NCI-H146 (cell line): ENCODE data around the gene AMPH.
"Not testable (repeated sequence)": the region's sequence is repeated elsewhere in the genome, so short reads cannot be mapped to it uniquely, and the experiment has no call there.

Experiments
- DNase-seq: peaks from one replicate; lab custom pipeline; 2025; lab: John Stamatoyannopoulos, UW

The AMPH gene

DNA sequence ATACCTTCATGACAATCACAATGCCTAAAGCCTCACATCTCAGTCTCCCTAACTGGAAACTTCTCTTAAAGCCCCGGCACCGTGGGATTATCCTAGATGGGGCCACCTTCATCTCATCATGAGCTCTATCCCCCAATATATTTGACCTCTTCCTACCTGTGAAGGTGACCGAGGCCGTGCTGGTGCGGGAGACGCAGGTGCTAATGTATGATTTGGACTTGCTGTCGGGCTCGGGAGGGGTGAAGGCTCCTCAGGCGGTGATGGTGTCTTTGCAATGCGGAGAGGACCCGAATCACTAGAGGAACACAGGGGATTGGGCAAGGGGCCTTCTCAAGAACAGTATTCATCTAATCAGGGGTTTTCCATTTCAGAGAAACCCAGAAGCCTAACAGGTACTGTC is 168.4 kb downstream of the AMPH start:
- DNase-seq = no peak

DNA sequence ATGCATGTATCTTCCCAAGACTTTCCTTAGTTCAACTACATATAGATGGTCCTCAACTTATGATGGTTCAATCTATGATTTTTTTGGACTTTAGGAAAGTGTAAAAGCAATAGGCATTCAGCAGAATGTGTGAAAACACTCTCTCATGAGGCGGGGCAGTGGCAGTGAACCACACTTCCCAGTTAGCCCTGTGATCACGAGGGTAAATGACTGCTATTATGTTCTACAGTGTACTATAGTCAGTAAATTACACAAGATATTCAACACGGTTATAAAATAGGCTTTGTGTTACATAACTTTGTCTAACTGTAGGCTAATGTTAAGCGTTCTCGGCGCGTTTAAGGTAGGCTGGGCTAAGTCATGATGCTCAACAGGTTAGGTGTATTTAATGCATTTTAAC is 169.3 kb downstream of the AMPH start:
- no peak for DNase-seq

DNA sequence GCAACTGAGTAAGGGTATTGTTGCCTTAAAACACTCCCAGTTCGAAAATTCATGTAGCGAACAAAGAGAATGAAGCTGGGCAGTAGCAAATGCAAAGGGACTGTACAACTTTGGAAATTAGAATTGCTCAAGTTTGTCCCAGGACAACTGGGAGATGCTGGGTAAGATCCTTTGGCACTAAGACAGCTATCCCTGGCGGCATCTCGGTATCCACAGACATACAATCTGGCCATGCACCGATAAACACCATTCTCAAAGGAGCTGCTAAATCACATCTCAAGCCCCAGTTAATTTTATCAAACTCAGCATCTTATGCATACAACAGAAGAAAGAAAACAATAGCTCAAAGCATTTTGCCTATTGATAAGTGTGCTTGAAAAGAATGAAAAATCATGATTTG is 177.3 kb downstream of the AMPH start:
- DNase-seq = no peak

DNA sequence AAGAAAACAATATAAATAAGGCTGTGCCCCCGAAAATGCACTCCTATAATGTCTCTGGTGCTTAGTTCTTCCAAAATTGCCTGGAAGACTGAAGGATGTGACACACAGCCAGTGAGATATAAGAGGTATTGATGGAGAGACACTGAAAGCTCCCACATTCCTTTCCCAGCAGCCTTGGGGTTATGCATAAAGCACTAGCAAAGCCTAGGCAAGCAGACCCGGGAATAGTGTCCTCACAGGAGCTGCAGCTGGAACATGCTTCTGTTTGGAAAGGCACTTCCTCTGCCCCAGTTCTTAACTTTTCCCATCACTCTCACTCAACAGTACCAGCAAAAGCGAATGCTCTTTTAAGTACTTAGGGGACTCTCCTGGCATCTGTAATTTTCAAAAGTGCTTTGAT is 178.0 kb downstream of the AMPH start:
- DNase-seq = no peak

DNA sequence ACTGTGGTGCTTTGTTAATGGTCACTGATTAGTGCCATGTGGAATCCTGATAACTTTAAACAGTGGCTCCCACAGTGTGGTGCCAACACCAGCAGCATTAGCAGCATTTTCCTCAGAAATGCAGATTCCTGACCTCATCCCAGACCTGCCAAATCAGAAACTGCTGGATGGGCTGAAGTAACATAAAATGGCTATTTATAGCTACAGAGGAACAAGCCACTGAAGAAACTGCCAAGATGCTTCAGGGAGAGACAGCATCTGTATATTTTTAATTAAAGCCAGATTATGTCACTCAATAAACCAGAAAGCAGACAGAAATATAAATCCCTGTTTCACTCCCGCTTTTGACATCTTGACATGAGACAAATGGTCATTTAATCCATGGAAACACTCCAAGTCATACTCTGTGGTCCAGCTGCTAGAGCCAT is 178.5 kb downstream of the AMPH start:
- no peak for DNase-seq

DNA sequence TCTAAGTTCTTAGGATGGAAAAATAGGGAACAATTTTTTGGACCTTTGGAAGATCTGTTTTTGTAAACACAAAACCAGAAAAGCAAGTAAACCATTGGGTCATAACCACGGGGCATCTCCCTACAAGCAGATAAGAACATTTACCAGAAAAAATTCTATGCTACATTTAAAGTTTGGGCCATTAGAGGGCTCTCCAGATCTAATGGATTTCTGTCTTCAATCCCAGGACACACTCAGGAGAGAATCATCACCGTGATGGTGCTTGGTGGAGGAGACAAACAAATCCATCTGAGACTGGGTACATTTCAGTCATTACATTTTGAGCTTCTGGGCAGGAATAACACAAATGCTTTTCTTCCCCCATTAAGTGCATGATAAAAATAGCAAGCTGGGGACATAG is 179.3 kb downstream of the AMPH start:
- peak; percentile 18 for DNase-seq

DNA sequence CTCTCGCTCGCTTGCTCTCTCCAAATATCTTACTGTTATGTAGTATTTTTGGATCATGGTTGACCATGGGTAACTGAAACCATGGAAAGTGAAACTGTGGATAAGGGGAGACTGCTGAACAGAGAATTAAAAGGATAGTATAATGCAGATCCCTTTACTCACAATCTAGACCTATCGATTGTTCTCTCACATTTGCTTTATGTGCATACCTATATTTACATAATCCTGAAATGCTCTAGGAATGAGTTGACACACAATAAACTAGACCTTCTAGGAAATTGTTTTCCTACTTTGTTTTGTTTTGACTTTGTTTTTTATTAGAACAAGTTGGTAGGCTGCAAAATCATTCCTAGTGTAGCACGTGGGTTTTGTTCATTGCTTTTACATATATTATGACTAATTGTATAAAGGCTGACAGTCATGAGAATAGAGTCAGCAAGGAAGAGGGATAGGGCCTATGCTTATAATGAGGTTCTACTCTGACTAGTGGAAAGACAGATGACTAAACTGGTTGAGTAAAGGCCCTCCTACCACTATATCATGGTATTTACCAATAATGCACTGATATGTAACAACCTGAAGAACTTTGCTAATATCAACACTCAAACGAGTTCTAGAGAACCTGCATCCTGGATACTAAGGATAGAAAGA is 182.5 kb downstream of the AMPH start:
- DNase-seq = no peak

DNA sequence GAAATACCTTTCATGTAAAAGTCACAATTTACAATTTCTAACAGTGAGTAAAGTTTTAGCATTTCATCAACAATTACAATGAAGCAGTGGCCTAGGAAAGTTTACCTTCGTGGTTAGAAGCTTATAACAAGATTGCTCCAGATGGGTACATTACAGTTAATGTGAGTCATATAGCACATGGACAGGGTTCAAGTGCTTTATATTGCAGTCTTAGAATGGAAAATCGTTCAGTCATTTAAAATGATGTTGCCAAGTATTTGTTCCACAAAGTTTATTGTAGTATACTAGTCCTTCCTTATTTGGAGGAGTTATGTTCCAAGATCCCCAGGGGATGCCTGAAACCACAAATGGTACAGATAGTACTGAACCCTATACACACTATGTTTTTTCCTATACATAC is 183.1 kb downstream of the AMPH start:
- no peak for DNase-seq

DNA sequence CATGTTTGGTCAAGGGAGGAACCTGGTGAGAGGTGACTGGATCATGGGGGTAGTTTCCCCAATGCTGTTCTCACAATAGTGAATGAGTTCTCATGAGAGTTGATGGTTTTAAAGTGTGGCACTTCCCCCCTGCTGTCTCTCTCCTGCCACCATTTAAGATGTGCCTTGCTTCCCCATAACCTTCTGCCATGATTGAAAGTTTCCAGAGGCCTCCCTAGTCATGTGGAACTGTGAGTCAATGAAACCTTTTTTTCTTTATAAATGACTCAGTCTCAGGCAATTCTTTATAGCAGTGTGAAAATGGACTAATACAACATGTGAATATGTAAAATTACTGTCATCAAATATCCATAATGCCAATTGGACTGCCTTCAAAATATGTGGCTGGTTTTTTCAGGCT is 192.2 kb downstream of the AMPH start:
- no peak for DNase-seq

DNA sequence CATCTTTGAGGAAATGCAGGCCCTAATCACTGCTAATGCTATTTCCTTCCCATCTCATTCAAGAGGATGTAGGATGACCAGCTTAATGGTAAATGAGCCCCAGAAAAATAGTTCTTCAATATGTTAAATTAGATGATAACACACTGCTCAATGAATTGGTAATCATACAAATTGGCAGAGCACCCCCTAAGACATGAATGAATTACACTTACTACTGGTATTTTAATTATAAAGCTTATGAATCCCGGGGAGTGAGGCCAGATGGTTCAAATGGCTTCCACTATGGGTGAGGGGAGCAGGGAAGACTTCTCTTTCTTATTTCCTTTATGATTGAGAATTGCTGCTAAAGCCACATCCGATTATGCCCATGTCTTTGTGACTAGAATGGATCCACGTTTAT is 198.5 kb downstream of the AMPH start:
- DNase-seq = no peak

DNA sequence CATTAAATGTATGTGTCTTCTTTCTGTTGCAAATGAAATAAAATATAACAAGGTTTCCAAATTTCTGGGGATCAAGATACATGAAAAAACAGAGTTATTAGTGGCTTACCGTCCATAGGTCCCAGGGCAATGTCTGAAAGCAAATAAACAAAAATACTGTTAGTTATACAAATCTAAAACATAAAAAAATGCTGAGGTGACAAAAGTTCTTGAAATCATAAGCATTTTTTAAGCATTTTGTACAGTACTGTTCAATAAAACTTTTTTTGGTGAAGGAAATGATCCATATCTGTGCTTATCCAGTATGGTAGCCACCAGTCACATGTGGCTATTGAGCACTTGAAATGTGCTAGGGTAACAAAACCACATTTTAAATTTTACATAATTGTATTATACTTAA is 199.1 kb downstream of the AMPH start:
- no peak for DNase-seq

DNA sequence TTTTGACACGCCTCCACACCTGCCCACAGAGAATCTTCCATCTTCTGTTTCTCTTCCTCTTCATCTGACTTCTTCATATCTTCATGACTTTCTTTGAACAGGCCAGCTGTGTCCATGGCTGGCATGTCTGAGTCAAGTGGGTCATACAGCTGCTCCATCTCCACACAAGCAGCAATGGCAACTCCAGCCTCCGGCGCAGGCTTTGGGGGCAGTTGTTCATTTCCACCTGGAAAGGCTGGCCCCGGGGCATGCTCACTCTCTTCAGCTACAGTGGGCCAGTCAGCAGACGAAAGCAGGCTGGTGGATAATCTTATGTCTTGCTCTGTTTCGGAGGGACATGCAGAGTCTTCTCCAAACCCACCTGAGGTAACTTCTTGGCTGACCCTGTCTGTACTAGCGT is 202.1 kb downstream of the AMPH start:
- no peak for DNase-seq

DNA sequence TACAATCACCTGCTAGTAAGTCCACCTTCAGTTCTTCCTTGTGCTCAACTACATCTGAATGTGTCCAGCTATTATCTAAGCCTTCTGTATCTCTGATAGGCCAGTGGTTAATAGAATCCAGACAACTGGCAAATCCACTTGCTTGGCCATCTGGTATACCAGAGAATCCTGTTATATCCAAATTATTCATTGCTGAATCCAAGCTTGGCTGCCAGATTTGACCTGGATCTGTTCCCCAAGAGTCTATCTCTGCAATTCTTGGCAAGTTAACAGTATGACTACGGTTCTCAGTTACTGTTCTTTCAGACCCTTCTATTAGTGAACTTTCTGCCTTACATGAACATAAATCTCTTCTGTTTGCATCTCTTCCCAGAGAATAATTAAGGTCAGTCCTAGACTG is 203.1 kb downstream of the AMPH start:
- no peak for DNase-seq

DNA sequence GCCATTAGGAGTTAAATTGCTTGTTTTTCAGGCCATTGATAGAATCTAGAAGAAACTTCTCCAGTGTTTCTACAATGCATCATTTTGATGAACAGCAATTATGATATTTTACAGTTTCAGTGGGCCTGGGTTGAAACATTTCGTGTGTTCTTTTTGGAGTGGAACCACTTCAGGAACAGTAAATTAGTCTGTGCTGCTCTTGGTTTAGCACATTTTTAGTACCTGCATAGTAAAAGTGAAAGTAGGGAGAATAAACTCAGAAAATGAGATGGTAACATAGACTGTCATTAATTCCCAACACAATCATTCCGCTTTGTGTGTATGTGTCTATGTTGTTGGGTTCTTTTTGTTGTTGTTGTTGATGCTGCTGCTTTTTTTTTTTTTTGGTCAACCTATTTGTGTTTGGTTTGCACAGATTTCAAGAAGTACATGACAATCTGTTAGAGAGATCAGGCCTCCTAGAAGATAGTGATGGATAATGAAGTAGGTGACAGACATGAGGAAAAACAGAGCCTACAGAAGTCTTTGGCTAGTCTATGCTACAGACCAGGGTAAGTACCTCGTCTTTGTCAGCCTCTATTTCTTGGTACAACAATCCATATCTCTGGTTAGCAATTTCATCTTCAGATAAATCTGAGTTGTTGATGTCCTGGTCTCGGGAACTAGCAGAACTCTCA is 203.8 kb downstream of the AMPH start:
- no peak for DNase-seq

DNA sequence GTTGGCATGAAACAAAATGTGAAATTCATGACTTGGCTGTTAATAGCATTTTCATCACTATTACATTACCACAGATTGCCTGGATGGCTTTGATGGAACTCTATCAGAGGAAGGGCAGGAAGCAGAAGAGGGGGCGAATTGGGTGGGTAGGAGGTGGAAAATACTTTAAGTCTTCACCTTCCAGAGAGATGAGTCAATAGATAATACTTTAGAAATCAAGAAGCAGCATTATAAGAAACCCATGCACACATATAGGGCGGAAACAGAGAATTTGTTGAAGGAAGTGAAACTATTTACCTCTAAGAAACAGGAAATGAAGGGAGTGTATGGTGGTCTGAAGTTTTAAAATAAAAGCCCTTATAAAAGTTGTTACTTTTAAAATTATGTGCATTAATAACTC is 205.7 kb downstream of the AMPH start:
- no peak for DNase-seq

DNA sequence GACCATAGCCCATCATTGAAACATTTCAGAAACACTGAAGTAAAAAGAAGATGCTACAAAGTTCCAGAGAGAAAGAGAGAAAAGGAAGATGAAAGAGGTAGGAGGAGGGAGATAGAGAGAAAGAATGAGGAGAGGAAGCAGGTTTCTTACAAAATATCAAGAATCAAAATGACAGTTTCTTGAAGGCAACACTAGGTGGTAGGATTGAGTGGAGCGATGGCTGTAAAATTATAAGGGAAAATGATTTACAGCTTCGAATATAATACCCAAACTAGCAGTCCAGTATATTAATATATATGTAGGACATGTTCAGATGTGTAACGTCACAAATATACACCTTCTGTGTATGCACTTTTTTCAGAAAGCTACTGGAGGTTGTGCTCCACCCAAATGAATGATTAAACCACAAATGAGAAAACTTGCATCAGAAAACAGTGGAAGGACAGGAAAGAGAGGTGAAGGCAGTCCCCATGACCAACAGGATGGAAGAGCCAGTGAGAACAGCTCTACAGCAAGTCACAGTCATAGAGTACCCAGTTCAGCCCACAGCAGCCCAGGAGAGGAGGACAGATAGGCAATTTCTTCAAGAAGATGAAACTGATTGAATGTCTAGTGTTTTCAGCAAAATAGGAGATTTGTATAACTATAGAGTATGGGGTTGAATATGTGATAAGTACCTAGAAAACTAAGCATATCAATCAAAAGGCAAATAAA is 206.3 kb downstream of the AMPH start:
- DNase-seq = no peak

DNA sequence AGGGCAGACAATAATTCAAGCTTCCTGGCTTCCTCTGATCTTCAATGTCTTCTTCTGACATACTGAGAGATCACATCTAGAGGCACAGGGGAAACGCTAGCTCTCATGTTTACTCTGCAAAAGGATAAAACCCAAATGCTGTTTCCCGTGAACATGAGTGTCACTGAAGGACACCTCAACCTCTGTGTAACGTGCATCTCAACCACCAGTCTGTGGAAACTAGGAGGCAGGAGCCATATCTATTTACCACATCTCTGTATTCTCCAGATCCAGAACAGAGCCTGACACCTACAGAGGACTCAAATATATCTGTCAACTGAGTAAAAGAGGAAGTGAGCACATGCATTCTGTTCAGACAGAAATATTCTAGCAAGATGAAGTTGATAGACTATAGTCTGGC is 217.4 kb downstream of the AMPH start:
- DNase-seq = no peak

DNA sequence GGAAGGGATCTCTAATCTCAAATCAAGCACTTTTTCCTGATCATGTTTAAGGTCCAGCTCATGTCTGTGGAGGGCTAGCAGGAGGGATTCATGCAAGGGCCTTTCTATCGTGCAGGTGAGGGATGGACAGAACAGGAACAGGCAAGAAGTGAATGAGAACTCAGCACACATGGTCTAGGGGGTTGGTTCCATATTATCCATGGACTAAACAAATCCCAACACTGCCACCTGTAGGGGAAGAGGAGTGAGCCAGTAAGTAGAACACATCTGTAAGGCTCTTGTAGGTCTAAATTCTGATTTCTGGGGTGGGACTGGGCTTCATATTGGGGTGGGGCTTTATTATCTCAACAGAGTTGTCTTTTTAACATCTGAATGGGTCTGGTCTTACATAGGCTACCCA is 219.8 kb downstream of the AMPH start:
- DNase-seq = peak; percentile 10

DNA sequence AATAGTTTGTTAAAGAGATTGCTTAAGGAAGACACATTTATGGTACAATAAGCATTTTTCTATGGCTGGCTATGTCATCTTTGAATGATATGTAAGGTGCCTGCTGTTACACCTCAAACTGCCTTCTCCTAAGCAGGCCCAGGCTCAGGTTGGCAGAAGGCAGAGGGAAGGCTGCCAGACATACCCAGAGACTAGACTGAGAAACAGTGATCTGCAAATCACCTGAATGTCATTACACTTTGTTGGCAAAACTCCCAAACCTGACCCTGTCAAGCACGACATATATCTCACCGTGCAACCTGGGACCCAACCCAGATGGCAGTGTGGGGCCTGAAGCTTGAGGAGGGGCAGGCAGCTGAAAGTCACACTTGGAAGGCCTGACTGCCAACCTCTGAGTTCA is 221.1 kb downstream of the AMPH start:
- DNase-seq = no peak

DNA sequence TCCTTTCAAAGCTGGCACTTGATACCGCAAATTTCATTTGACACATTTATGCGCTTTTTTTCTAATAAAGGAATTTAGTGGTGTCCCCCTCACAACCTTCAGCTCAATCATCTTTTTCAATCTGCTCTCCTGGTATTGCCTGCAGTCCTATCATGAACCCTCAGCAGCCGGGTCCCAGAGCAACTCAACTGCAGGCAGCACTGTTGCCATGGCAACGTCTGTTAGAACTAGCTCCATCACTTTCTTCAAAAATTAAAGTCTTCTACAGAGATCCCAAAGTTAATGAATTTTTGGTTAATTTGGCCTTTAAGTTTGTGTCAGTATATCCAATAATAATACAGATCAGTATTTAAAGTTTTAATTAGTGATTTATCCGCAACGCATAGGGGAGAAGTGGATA is 221.6 kb downstream of the AMPH start:
- DNase-seq = no peak

DNA sequence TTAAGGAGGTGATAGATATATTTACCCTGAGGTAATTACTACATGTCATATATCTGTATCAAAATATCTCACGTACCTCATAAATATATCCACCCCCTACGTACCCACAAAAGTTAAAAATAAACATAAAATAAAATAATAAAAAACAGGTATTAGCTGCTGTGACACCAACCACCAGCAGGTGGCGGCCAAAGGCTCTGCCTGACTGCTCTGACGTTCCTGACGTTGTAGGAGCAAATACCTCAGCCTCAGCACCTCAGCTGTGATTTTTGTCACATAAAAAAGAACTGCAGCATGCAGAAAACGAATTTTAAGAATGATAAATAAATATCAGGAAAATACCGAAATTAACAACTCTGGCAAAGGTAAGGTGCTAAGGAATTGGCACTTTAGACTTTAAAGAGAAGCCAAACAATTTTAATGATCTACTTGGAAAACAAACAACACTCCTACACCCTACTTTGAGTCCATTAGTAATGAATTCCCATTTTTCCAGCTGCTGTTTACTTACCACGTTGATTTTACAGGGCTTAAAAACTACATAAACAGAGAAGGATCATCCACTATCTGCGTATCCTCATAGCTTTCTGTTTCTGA is 232.3 kb downstream of the AMPH start:
- peak; percentile 20 for DNase-seq

DNA sequence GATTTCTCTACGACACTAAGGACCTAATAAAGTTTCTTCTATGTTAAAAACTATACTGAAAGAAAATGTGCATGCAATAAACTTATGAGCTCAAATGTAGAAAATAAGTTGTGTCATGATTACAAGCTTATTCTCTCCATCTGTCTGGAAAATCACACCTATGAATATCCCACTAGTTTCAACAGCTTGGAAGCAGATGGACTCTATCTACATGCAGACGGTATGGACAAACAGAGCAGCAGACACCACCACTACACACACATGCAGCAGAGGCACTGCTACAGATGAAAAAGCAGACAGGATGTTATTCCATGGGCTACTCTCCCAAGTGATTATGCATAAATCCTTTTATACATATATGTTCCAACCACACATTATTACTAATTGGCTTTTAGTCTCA is 234.3 kb downstream of the AMPH start:
- DNase-seq = no peak

DNA sequence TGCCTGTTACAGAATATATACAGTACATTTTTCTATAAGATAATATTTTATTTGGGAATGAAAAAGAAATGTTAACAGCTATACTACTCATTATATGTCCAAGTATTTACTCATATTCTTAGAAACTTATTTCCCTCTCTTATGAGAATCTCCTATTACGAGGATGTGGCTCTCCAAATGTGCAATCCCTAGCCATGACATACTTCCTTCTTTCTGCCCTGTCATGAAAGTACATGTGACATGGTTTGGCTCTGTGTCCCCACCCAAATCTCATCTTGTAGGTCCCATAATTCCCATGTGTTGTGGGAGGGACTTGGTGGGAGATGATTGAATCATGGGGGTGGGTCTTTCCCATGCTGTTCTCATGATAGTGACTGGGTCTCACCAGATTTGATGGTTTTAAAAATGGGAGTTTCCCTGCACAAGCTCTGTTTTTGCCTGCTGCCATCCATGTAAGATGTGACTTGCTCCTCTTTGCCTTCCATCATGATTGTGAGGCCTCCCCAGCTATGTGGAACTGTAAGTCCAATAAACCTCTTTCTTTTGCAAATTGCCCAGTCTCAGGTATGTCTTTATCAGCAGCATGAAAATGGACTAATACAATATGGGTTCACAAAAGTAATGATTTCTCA is 235.1 kb downstream of the AMPH start:
- DNase-seq = not testable (repeated sequence)
